Effector memory CD8-positive, alpha-beta T cell (primary cell): ENCODE results near the gene L1CAM.
"Not testable (repeated sequence)": the region's sequence is repeated elsewhere in the genome, so short reads cannot be mapped to it uniquely, and the experiment has no call there.

Experiments used
- ATAC-seq: fragments of 150-1000 bp; cut with Tn5 transposase; replicated peaks from 2 replicates; pipeline ENCODE4 v1.10.0; 2021; ENCODE audit warnings: mild to moderate bottlenecking, moderate library complexity
- DNase-seq, 3 experiments: peaks; one replicate each; pipeline ENCODE4 v3.0.0; 2021
- H3K27ac Mint-ChIP-seq, 2 donors: one replicate each; pipeline ENCODE4 v1.8.0; 2022; ENCODE audit warnings: mild to moderate bottlenecking in 2 of 2, mixed read lengths in 2 of 2, moderate library complexity in 2 of 2
- H3K27me3 Mint-ChIP-seq, 2 donors: one replicate each; pipeline ENCODE4 v1.8.0; 2022; ENCODE audit warnings: mixed read lengths in 2 of 2
- H3K36me3 Mint-ChIP-seq: one replicate; pipeline ENCODE4 v1.8.0; 2022; ENCODE audit warnings: mild to moderate bottlenecking, moderate library complexity, mixed read lengths; ENCODE audit not compliant: insufficient read depth
- H3K4me1 Mint-ChIP-seq, 2 donors: one replicate each; pipeline ENCODE4 v1.8.0; 2022; ENCODE audit warnings: low read depth in 2 of 2, mixed read lengths in 2 of 2
- H3K4me3 Mint-ChIP-seq, 2 donors: one replicate each; pipeline ENCODE4 v1.8.0; 2022; ENCODE audit warnings: mild to moderate bottlenecking in 2 of 2, mixed read lengths in 2 of 2, moderate library complexity in 2 of 2
- H3K9me3 Mint-ChIP-seq, 2 donors: one replicate each; pipeline ENCODE4 v1.8.0; 2022; ENCODE audit warnings: mixed read lengths in 2 of 2

L1CAM gene

DNA sequence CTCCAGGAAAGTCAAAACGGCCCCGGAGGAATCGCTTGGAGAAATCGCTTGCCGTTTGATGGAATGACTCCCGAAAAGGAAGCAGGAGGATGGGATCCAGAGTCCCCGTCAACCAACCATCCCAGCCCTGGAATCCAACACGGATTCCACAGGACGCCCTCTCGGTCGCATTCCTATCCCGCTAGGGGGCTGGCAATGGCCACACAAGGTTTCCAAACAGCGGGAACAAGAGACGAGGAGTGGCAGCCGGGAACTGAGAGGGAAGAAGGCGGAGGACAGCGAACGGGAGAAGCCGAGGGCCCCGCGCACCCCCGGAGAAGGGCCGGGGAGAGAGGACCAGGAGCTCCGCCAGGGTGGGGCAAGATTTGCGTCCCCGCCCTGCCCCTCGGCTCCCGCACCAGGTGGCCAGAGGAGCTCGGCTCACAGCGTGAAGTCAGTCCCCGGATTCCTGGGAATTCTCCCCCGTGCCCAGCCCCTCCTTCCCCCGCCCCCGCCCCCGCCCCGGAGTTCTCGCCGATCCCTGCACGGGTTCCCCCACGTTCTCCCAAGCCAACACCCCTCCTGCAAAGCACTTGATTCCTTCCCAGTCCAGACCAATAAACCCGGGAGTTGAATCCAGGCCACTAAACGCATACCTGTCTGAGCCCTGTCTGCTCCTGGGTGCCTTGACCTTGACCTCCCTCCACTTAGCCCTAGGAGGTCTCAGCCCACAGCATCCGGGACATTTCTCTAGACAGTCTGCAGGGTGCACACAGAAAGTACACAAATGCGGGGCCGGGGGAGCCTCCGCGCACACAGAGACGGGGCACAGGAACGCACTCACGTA lies 57.0 kb downstream of the L1CAM start:
- no peaks in the 10 kb centered on the region for H3K27me3 Mint-ChIP-seq
- no peaks in the 10 kb centered on the region for H3K36me3 Mint-ChIP-seq
- H3K4me1 Mint-ChIP-seq = peaks cover 17 to 19% of the 10 kb centered on the region in 2 donors
- DNase-seq (no peak), ATAC-seq (peak; percentile 38)
- H3K9me3 Mint-ChIP-seq = no peaks in the 10 kb centered on the region
- H3K27ac Mint-ChIP-seq = peak overlapping the region in 1 of 2 donors; percentile 44
- H3K4me3 Mint-ChIP-seq = peak overlapping the region; percentile 75 to 84

DNA sequence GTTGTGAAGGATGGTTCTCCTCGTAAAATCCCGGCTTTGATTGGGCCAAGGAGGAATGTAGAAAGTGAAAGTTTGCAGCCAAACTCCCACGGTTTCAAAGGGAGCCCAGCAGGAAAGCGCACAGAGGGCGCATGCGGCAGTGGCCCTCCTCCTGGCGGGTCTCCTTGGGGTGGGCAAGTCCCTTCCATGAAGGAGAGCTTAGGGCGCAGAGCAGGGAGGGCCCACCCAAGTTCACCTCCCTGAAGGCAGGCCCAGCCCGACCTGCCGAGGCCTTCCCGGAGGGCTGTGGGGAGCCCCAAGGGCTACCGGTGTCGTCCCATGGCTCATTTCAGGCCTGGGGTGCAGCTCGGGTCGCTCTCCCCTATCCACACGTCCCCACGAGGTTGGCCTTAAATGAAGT lies 57.7 kb downstream of the L1CAM start:
- DNase-seq (no peak), ATAC-seq (no peak)
- Mint-ChIP-seq H3K27me3 (no peaks in the 10 kb centered on the region), H3K27ac (no peak overlapping the region), H3K36me3 (no peaks in the 10 kb centered on the region), H3K4me3 (peak overlapping the region; percentile 0 to 37), H3K4me1 (peaks cover 22 to 23% of the 10 kb centered on the region in 2 donors), H3K9me3 (no peaks in the 10 kb centered on the region)

GRCh38 chrX:153827903-153828302 lies 58.1 kb downstream of the L1CAM start:
- no peaks in the 10 kb centered on the region for H3K27me3 Mint-ChIP-seq
- H3K4me1 Mint-ChIP-seq = peaks cover 22 to 23% of the 10 kb centered on the region in 2 donors
- H3K4me3 Mint-ChIP-seq = peak overlapping the region; percentile 0 to 37
- DNase-seq (no peak), ATAC-seq (no peak)
- H3K9me3 Mint-ChIP-seq = no peaks in the 10 kb centered on the region
- no peaks in the 10 kb centered on the region for H3K36me3 Mint-ChIP-seq
- peak overlapping the region in 1 of 2 donors; percentile 36 for H3K27ac Mint-ChIP-seq

DNA sequence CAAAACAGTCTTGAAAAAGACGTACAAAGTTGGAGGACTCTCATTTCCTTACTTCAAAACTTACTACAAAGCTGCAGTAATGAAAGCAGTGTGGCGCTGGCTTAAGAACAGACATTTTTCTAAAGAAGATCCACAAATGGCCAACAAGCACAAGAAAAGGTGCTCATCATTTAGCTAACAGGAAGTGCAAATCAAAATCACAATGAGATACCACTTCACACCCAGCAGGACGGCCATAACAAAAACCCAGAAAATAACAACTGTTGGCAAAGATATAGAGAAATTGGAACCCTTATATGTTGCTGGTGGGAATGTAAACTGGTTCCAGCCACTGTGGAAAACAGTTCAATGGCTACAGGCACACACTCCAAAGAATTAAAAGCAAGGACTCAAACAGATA lies 59.0 kb downstream of the L1CAM start:
- no peaks in the 10 kb centered on the region for H3K27me3 Mint-ChIP-seq
- H3K4me3 Mint-ChIP-seq = peak overlapping the region in 1 of 2 donors; percentile 37
- H3K4me1 Mint-ChIP-seq = peaks cover 28 to 30% of the 10 kb centered on the region in 2 donors
- ATAC-seq (no peak), DNase-seq (no peak)
- peaks cover 3% of the 10 kb centered on the region for H3K36me3 Mint-ChIP-seq
- no peaks in the 10 kb centered on the region for H3K9me3 Mint-ChIP-seq
- peak overlapping the region in 1 of 2 donors; percentile 57 for H3K27ac Mint-ChIP-seq

DNA sequence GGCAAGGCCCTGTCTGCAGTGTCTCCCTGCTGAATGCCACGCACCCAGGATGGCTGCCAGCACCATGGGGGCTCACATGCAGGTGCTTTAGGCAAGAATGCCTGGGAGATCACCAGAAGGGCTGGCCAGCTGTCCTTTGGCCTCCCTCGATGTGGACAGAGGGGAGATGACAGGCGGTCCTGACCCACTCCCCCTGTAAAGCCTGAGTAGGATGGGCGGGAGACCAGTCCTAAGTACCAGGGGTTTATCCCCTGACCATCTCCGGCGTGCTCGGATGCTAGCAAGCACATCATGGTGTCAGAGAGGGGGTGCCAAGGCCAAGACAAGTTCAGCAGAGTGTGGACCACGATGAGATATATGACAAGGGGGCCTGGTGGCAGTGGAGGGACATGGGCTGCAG lies 60.9 kb downstream of the L1CAM start:
- peaks cover 35 to 42% of the 10 kb centered on the region in 2 donors for H3K4me1 Mint-ChIP-seq
- H3K36me3 Mint-ChIP-seq = peaks cover 9% of the 10 kb centered on the region
- no peak overlapping the region for H3K4me3 Mint-ChIP-seq
- no peaks in the 10 kb centered on the region for H3K27me3 Mint-ChIP-seq
- DNase-seq (no peak), ATAC-seq (no peak)
- no peaks in the 10 kb centered on the region for H3K9me3 Mint-ChIP-seq
- H3K27ac Mint-ChIP-seq = no peak overlapping the region

- Mint-ChIP-seq H3K9me3 (no peaks in the 10 kb centered on the region), H3K4me3 (no peak overlapping the region), H3K4me1 (peaks cover 39 to 44% of the 10 kb centered on the region in 2 donors), H3K36me3 (peaks cover 9% of the 10 kb centered on the region), H3K27ac (peak overlapping the region in 1 of 2 donors; percentile 46), H3K27me3 (no peaks in the 10 kb centered on the region)
- no peak for ATAC-seq
- DNase-seq = no peak
Observed at GRCh38 chrX:153824348-153824747, 61.6 kb downstream of the L1CAM start.

DNA sequence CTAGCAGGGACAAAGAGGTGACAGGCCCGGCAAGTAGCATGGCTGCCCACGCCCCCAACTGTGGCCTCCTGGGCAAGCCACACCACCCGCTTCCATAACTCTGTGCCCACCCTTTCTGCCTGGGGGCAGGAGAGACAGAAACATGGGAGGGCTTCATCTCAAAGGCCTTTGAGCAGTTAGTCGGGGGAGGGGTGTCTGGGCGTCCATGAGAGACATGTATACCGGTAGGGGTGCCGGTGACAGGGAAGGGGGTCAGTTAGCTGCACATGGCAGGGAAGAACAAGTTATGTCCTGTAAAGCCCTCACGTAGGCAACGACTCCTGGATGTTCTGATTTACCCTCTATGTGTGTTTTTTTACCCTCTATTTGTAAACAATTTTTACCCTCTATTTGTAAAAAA lies 64.9 kb downstream of the L1CAM start:
- Mint-ChIP-seq H3K9me3 (no peaks in the 10 kb centered on the region), H3K27me3 (no peaks in the 10 kb centered on the region), H3K27ac (peak overlapping the region; percentile 32 to 52), H3K36me3 (peaks cover 9% of the 10 kb centered on the region), H3K4me3 (peak overlapping the region; percentile 31 to 67), H3K4me1 (peaks cover 39 to 40% of the 10 kb centered on the region in 2 donors)
- ATAC-seq (no peak), DNase-seq (no peak)

GRCh38 chrX:153820601-153821000 lies 65.4 kb downstream of the L1CAM start:
- ATAC-seq (no peak), DNase-seq (no peak)
- Mint-ChIP-seq H3K4me1 (peaks cover 39 to 40% of the 10 kb centered on the region in 2 donors), H3K36me3 (peaks cover 9% of the 10 kb centered on the region), H3K9me3 (no peaks in the 10 kb centered on the region), H3K27me3 (no peaks in the 10 kb centered on the region), H3K4me3 (peak overlapping the region; percentile 31 to 67), H3K27ac (peak overlapping the region; percentile 32 to 52)

DNA sequence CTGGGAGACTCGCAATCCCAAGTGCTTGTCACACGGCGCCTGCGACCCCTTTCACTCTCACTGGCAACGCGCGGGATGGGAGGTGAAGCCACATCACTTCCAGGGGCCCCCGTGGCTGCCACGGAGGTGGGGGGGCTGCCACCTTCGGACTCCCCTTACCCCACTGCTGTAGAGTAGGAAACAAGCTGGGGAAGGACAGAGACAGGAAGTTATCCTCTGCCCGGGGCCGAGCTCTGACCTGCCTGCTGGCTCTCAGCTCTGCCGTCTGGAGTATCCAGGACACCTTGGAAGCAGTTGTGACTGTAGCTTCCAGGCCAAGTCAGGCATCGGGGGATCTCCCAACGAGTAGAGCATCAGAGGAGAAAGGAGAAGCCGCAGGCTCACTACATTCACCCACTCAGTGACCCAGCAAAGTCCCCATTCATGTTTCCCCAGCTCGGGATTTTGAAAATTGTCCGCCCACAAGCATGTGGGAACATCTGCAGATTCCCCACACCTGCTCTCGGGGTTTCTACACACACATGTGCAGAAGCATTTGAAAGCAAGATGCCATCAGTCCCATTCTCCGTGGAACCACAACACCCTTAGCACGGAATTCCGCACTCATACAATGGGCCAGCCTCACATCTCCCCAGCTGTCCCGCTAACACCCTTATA lies 66.5 kb downstream of the L1CAM start:
- Mint-ChIP-seq H3K27ac (no peak overlapping the region), H3K27me3 (no peaks in the 10 kb centered on the region), H3K36me3 (peaks cover 9% of the 10 kb centered on the region), H3K4me3 (peak overlapping the region; percentile 67 to 74), H3K4me1 (peaks cover 46 to 49% of the 10 kb centered on the region in 2 donors), H3K9me3 (no peaks in the 10 kb centered on the region)
- ATAC-seq (no peak), DNase-seq (no peak)

GRCh38 chrX:153818571-153819383 lies 67.2 kb downstream of the L1CAM start:
- peak overlapping the region in 1 of 2 donors; percentile 52 for H3K27ac Mint-ChIP-seq
- DNase-seq = peak; percentile 56 to 63 (median 57)
- H3K4me1 Mint-ChIP-seq = peaks cover 45 to 48% of the 10 kb centered on the region in 2 donors
- H3K9me3 Mint-ChIP-seq = no peaks in the 10 kb centered on the region
- ATAC-seq = peak; percentile 60
- H3K4me3 Mint-ChIP-seq = peak overlapping the region; percentile 74 to 78
- H3K27me3 Mint-ChIP-seq = no peaks in the 10 kb centered on the region
- peaks cover 9% of the 10 kb centered on the region for H3K36me3 Mint-ChIP-seq

- H3K4me1 Mint-ChIP-seq = peaks cover 44 to 48% of the 10 kb centered on the region in 2 donors
- H3K27me3 Mint-ChIP-seq, ATAC-seq: not testable (repeated sequence)
Observed at GRCh38 chrX:153818064-153818463, 67.9 kb downstream of the L1CAM start.

DNA sequence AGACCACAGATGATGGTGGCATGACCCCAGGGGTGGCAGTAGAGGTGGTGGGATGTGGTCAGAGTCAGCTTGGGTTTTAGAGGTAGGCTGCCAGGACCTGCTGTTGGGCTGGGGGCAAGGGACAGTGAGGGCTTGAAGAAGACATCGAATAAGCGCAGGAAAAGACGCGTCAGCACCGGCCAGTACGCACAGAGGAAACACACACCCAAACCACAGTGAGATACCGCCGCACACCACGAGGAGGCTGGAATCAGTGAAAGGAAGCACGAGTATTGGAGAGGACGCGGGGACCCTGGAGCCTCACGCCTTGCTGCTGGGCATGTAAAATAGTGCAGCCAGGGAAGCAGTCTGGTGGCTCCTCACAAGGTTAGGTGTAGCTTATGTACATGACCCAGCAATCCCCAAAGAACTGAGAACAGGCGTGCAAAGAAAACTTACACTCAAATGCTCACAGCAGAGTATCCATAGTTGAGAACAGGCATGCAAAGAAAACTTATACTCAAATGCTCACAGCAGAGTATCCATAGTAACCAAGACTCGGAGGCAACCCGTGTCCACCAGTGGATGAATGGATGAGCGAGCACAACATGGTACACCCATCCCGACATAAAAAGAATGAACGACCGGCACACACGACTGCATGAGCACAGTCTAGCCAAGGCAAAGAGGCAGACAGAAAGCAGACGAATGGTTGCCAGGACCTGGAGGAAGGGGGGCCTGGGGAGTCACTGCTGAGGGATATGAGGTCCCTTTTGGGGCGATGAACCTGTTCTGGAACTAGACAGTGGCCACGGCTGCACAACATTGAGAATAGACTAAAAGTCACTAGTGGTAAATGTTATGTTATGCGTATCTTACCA lies 68.9 kb downstream of the L1CAM start:
- peaks cover 40 to 44% of the 10 kb centered on the region in 2 donors for H3K4me1 Mint-ChIP-seq
- H3K36me3 Mint-ChIP-seq = peaks cover 6% of the 10 kb centered on the region
- H3K4me3 Mint-ChIP-seq = peak overlapping the region; percentile 74 to 78
- no peaks in the 10 kb centered on the region for H3K9me3 Mint-ChIP-seq
- H3K27me3 Mint-ChIP-seq = no peaks in the 10 kb centered on the region
- H3K27ac Mint-ChIP-seq = peak overlapping the region; percentile 71 to 82
- DNase-seq (peak; percentile 34 to 47 (median 40)), ATAC-seq (peak; percentile 61)

More at GRCh38 chrX:153818064-153818463, 67.9 kb downstream of the L1CAM start:
- Mint-ChIP-seq H3K4me3 (peak overlapping the region; percentile 74 to 78), H3K27ac (peak overlapping the region in 1 of 2 donors; percentile 52)
- H3K9me3 Mint-ChIP-seq, DNase-seq, H3K36me3 Mint-ChIP-seq: not testable (repeated sequence)
